GM21360 (cell line): ENCODE data around the gene MTFR2.

Experiments used
- ATAC-seq: cut with Tn5 transposase; IDR thresholded peaks from one replicate; pipeline ENCODE4 v1.9.1; 2021; ENCODE audit warnings: mild to moderate bottlenecking, moderate library complexity; ENCODE audit not compliant: unreplicated experiment

Gene MTFR2

DNA sequence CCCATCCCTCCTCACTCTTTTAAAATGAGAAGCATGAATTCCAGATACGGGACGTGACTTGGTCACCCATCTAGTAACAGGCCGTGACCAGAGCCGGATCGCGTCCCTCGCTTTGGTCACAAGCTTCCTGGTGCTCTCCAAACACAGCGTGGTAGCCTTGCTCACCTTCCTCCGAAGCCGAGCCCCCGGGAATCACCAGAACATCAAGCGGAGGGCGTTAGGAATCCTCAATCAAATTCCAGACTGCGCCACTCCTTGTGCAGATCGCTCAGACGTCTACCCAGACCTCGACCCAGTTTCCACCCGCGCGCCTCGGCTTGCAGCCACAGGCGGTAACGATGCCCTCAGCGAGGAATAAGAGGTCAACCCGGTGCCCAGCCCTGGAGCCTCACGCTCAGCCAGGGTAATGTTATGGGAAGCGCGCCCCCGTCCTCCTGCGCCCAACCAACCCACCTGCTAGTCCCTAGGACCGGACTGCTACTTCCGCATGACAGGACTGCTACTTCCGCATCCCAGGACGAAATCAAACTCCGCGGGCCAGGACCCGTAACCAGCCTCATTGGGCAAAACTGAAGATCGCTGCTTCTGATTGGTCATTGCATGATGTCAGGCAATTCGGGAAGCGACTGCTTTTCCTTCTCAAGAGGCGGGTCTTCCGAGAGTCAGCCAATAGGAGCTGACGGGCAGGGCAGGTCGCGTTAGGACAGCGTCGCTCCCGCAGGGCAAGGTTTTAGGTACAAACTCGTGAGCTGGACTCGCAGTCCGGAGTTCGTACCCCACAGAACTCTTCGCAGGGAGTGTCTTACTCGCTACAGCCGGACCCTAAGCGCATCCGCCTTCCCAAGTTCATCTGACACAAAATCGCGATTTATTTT lies at the start of gene MTFR2:
Gene MTFR2 (minus strand): TSS at position 501 of the 875 bp plus-strand sequence. CDS start 1,212 bp downstream, outside the sequence.
- ATAC-seq: peak; percentile 95

DNA sequence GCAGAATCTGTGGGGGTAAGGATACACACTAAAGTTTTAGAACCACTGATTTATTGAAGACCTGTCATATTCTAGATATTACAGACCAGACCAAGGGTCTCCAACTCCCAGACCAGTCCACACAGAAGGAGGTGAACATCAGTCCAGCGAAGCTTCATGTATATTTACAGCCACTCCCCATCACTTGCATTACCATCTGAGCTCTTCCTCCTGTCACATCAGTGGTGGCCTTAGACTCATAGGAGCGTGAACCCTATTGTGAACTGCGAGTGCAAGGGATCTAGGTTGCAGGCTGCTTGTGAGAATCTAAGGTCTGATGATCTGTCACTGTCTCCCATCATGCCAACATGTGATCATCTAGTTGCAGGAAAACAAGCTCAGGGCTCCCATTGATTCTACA lies 44.5 kb upstream of the MTFR2 start:
- no peak for ATAC-seq

DNA sequence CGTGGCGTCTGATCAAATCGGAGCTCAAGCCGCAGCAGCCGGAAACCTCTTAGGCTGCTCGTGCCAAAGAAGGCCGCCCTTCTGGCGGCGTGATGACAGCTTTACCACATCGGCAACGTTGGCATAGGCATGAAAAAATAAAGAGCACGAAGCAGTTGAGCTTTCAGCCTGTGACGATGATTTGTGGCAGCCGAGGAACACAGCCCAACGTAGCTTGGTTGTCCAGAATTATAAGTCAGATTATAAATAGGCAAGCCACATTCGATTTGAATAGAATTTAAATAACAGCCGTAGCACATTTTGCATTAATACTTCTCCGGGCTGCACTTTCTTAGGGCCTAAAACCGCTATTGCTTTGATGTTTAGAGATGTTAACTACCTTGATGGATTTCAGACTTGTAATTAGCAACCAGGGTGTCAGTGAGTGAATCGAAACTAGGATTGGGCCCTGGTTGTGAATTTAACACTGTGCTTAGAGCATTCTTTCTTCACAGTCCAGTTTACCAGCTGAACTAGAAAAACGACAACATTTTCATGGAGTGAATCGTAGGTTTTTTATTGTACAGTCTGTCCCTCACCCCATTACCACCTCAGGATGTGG lies 40.4 kb upstream of the MTFR2 start:
- ATAC-seq: peak; percentile 13

DNA sequence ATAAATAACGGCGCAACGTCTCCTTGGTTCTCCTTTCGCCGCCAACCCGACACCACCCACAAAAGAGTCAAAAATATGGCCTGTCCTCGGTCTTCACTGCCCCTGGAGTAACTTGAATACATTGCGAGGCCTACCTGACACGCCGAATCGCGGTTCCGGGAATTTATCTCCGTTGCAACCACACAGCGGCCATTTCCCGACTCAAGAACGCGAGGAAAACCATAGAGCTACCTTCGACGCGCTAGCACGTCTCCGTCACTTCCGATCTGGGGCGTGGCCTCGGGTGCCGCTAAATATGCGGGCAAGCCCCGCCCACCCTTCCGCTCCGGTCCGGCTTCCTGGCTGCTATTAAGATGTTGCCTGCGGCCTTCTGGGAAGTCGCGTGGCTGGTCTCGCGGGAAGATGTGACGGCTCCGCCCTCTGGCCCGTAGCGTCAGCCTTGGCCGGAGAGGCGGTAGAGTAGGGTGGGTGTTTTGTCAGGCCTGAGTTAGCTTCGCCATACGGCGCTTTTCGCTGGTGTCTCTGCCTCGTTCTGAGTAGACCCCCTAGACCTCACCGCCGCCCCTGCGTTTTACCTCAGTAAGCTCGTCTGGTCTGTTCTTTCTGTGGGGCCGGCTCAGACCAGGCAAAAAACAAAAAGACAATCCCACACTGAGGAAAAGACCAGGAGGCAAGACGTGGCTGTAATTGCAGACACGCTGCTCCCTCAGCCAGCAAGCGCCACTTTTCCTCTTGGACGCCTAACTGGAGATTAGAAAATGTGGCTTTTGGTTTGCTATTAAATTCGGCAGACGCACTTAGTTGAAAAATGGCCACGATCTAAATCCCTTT lies 39.7 kb upstream of the MTFR2 start, which contains the start of gene BCLAF1:
Gene BCLAF1 (minus strand): TSS at position 268 of the 831 bp plus-strand sequence. CDS start 9,980 bp downstream, outside the sequence.
- peak; percentile 91 for ATAC-seq

DNA sequence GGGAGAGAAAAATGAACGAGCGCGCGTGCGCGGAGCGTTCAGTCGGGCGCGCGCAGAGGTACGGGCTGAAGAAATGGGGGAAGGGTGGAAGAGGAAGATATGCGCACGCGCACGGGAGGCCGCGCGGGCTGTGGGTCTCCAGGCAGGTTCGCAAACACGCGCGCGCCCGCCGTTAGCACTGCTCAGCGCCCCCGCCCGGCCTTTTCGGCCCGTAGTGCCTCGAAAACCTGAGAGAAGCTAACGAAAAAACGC lies 39.1 kb upstream of the MTFR2 start:
- ATAC-seq: peak; percentile 39

DNA sequence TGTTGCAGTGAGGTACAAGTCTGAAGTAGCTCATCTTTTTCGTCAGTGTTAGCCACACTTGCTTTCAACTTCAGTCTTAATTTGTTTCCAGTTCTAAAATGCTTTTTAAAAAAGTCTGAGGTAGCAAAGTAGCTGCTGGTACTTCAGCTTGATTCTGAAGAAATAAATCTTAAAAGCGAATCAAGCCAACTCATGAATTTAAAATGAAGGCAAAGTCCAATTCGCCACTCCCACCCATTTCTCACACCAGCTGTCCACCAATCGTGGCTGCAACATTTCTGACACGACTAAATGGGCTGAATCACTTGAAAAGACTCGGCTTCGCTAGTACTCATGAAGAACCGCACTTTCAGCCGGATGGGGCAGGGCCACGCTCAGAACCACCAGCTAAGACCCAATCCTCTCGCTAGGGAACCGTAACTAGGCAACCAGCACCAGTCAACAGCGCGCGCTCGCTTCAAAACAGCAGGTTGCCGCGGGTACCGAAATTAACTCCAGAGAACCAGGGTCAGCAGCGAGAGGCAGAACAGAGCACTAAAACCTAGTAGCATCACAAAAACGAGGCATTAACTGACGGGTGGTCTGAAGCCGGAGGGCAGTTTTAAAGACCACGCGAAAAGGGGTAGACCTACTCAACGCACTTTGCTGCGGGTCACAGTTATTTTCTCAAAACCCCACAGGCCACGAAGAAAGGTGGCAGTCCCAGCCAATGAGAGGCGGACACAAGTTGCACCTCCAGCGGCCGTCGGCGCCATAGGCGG lies 38.6 kb upstream of the MTFR2 start:
- peak; percentile 30 for ATAC-seq

DNA sequence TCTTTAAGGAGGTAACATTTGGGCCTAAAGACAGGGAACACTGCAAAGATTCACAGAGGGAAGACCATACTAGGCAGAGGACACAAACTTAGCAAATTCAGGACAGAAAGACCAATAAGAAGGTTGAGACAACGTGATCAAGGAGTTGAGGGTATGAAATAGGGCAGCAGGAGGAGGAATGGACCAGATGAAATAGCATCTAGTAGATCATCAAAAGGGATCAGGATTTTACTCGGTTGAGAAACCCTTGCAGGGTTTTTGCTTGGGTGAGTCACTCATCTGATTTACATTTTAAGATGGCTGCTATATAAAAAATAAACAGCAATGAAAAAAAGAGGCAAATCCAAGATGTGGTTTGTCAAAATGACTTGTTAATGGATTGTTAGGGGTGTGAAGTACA lies 34.8 kb upstream of the MTFR2 start:
- ATAC-seq: no peak

DNA sequence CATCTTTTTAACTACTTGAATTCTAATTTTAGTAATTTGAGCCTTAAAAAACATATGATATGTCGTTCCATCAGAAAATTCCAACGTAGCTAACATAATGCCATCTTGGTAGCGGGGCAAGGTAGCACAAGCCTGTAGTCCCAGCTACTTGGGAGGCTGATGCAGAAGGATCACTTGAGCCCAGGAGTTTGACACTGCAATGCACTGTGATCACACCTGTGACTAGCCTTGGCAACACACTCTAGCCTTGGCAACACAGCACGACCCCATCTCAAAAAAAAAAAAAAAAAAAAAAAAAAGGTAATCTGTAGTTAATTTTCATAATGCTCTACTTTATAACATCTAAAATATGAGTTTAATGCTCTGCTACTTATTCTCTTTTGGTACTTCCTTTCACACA lies 32.8 kb upstream of the MTFR2 start:
- ATAC-seq: no peak

DNA sequence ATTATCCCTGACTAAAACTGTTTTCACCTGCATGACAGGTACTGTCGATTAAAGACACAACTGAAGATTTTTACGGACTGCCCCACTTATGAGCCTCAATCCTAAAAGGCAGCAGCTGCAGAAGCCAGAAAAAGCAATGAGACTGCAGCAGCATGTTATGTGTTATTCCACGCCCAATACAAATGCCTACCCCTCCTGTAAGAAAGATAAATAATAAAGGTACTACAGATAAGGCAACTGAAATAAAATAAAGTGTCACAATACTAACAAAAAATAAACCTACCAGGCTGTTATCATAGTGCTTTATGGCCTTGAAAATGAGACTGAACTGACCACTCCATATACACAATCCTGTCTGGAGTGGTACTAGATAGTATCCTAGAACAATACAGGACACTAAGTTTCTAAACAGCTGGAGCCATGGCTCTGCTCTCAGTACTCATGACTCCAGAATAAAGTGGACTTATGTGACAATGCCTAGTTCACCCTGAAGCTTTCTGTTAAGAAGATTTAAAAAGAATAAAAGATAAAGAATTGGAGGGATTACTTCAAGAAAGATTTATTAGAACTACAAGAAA lies 30.0 kb upstream of the MTFR2 start:
- ATAC-seq: no peak

DNA sequence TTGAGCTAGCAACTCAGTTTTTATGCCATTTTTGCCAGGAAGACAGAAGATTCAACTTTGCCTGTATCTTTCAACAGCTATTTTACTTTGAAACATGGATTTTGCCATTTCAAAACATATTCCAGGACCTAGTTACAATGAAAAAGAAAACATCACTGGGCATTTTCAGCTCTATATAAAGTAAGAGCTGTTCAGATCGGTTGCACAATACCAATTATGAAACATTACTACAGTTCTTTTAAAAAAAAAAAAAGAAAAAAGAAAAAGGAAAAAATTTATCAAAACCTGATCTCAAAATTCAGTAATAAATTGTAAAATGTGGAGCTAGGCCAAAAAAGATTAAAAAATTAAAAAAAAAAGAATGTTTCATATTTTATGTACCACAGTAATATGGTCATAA lies 24.0 kb upstream of the MTFR2 start:
- ATAC-seq: no peak

DNA sequence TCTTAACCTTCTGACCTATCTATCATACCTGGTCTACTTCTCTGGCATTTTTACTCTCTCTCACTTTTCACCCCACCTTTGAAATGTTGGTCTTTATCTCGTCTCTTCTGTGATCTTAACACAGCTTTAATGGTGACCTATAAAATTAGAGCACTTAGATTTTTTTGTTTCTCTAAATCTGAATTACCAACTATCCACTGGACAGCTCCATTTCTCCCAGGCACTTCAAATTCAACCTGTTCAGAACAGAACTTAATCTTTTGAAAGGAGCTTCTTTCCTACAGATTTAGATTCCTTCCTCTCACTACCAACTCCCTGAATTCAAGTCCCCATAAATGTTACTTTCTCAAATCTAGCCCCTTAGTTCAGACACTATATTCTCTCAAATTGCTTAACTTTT lies 15.0 kb upstream of the MTFR2 start:
- no peak for ATAC-seq

DNA sequence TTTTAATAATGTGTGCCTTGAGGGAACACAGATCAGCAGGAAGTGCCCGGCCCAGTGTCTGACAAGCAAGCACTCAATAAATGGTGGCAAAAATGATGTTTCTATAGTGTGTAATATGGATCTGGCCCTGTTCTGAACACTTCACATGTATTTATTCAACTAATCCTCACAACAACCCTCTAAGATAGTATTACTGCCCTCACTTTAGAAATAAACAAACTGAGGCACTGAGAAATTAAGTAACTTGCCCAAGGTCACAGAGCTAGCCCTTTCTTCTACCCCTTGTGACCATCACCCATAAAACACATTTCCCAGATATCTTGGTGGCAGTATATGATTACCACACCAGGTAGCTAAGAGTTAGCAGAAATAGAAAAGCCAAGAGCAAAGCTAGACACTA lies 12.8 kb upstream of the MTFR2 start:
- no peak for ATAC-seq

DNA sequence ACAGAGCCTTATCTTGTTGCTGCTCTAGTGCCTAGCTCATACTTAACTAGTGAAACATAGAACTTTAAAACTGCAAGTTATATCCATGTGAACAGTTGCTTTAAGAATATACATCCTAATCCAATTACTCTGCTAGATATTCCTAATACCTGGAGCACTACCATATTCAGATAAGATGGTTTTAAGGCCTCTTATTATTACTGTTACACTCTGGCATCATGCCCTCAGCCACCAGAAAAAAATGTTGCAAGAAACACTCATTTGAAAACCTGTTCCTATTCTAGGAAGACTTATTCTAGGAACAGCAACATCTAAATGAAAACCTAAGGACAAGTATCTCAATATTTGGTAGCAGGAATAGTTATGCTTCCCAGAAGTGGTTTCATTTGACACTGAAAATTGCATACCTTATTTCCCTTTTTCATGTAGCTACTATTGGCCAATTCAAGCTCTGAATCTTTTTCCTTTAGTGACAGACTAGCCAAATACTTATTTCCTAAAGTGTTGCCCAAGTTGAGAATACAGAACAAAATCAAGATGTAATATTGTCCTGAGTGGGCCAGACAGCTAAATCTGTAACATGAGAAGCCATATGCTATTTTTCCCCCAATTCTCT lies 4.8 kb upstream of the MTFR2 start:
- ATAC-seq: no peak

DNA sequence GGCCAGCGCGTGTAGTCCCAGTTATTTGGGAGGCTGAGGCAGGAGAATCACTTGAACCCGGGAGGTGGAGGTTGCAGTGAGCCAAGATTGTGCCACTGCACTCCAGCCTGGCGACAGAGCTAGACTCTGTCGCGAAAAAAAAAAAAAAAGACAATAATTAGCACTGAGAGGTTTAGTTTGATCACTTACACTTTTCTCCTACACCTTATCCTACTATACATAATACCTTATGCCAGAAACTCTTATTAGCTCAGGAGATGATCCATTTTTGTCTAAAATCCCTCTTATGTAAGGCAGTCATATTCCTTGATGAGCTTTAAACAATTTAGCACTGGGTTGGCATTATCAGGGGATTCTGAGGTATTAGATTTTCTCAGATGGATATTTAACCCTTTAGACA lies 3.6 kb upstream of the MTFR2 start:
- no peak for ATAC-seq

DNA sequence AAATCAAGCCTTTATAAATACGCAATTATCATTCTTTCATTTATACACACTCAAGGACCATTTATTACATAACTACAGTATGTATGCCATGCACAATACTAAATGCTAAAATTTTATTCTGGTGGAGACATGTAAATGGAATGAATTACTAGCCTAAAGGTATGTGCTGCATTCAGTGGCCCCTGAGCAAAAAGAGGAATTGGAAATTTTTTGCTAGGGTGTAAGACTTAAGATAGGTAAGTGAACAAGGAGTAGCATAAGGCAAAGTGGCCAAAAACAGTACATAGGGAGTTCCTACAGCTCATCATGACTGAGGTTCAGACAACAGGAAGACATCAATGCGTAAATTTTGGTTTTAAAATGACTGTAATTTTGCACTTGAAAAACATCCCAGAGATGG lies 2.3 kb upstream of the MTFR2 start:
- ATAC-seq: no peak

DNA sequence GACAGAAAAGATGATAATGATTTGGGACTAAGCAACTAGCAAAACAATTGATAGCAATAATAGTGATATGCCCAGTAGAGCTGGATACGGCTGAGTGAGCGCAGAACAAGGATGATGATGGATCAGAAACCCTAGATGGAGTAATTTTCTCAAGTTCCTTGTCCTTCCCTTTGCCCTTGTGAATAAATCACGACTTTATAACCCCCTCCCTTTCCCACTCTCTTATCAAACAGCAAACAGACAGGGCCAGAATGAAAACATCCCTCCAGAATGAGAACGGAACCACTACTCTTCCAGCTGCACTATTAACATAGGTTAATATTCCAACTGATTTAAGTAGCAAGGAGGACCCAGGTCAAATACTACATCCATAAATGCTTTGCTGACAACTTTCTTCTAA lies 1.3 kb upstream of the MTFR2 start:
- ATAC-seq: no peak

DNA sequence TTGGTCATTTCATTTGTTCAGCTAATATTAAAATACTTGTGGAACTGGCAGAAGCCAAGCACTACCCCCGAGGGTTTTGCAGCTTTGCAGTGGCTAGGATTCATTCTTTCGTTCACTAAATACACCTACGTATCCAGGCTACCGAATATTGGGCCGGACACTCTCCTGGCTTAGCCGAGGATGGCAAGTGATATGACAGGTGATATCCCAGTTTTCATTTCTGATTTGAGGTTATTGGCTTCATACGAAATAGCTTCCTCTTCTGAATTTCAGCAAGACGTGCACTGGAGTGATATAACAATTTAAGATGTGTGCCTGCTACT lies 536 bp upstream of the MTFR2 start:
- ATAC-seq: peak; percentile 21

DNA sequence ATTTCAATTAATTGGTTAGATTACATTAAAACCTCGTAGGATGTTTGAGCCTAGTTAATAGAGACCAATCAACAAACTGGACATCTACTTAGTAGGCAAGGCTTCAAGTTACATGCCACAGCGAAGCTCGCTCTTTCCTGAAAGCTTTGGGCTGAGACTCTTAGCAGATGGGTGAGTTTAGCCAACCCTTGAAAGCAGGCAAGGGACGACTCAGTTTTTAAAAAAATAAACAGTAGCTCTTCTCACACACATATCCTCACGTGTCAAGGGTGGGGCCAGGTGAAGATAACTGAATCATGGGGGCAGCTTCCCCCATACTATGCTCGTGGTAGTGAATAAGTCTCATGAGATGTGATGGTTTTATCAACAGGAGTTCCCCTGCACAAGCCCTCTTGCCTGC lies 775 bp downstream of the MTFR2 start:
- ATAC-seq: no peak

DNA sequence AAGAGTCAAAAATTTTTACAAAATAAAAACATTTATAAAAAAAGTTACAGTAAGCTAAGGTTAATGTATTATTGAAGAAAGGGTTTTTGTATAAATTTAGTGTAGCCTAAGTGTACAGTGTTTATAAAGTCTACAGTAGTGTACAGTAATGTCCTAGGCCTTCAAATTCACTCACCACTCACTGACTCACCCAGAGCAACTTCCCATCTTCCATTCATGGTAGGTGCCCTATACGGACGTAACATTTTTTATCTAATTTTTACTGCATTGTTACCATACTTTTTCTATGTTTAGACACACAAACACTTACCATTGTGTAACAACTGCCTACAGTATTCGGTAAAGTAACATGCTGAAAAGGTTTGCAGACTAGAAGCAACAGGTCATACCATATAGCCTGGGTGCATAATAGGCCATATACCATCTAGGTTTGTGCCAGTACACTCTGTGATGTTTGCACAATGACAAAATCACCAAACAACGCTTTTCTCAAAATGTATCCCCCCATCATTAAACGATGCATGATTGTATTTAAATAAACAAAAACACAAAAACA lies 6.0 kb downstream of the MTFR2 start:
- no peak for ATAC-seq
